ENCODE measurements around the gene FAM161A.
"Not testable (repeated sequence)": the region's sequence is repeated elsewhere in the genome, so short reads cannot be mapped to it uniquely, and the experiment has no call there.

Gene FAM161A

GRCh38 chr2:61833971-61834370, 19.9 kb downstream of the FAM161A start:
- no peak for DNase-seq

GRCh38 chr2:61832183-61832841, 21.5 kb downstream of the FAM161A start:
- DNase-seq, result no peak

DNA sequence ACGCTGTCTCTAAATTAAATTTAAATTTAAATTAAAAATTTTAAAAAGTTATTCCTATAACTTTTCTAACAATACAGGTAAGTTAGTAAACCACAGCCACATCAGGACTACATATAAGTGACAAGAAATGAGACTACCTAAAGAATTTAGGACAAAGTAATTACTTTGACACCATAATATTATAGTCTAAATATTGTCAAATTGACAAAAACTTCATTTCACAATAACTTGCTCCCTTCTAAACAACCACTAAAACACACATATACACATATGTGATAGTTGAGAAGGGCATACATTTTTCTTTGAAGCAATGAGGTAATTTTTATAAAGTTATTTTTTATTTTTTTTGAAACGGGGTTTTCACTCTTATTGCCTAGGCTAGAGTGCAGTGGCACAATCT, 31.6 kb downstream of the FAM161A start:
- no peak for DNase-seq

- DNase-seq, result no peak
Observed at GRCh38 chr2:61816480-61817355, 37.1 kb downstream of the FAM161A start.

DNA sequence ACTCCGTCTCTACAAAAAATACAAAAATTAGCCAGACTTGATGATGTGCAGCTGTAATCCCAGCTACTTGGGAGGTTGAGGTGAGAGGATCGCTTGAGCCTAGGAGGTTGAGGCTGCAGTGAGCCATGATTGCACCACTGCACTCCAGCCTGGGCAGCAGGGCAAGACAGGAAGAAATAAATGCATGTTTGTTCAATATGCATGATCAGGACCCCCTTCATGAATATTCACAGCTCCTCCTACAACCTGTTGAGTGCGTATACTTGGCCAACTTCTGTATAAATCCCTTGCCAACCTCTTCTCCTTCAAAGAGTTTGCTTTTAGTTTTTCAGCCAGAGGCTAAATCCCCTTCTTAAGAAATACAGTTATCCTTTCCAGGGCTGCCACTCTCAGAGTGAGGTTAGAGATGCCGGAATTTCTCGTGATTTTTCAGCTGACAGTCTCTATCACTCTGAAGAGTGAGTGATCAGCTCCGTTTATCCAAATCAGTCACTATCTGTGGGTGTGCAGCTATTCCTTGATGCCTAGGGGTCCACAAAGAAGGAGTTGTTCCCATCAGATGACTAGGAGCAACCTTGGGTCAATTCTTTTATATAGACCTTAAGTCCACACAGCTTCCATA, 39.2 kb downstream of the FAM161A start:
- no peak for DNase-seq

DNA sequence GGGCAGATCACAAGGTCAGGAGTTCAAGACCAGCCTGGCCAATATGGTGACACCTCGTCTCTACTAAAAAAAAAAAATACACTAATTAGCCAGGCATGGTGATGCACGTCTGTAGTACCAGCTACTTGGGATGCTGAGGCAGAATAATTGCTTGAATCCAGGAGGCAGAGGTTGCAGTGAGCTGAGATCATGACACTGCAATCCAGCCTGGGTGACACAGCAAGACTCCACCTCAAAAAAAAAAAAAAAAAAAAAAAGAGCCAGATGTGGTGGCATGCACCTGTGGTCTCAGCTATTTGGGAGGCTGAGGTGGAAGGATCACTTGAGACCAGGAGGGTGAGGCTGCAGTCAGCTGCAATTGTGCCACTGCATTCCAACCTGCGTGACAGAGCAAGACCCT, 40.5 kb downstream of the FAM161A start:
- not testable (repeated sequence) for DNase-seq

- no peak for DNase-seq
Observed at GRCh38 chr2:61811821-61812220, 42.0 kb downstream of the FAM161A start.

GRCh38 chr2:61810203-61810602, 43.7 kb downstream of the FAM161A start:
- DNase-seq, result not testable (repeated sequence)

- not testable (repeated sequence) for DNase-seq
Observed at GRCh38 chr2:61808693-61809092, 45.2 kb downstream of the FAM161A start.

DNA sequence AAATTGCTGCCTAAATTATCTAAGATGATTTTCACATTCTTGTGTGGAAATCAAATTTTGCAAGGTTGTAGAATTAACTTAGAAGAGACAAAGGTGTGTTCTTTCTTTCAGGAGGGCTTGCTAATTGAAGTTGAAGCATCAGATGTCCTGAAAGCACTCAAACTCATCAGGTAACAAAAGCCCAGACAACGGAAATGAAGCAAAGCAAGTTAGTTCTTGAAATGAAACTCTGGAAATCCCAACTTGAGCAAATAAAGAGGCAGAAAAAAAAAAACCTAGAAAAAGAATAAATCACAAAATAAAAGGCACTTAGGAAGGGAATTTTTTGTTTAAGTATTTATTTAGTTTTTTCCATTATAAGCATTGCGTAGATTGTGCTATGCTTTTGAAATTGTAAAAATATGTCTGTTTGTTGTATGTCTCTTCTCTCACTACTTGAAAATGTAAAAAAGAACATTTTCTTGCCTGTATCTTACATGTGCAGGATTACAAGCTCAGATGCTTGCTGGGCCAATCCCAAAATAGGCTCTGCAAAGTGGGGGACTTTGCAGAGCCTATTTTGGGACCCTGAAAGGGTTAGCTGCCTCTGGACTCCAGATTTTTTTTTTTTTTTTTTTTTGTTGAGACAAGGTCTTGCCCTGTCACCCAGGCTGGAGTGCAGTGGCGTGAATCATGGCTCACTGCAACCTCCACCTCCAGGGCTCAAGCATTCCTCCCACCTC, 46.7 kb downstream of the FAM161A start:
- no peak for DNase-seq

DNA sequence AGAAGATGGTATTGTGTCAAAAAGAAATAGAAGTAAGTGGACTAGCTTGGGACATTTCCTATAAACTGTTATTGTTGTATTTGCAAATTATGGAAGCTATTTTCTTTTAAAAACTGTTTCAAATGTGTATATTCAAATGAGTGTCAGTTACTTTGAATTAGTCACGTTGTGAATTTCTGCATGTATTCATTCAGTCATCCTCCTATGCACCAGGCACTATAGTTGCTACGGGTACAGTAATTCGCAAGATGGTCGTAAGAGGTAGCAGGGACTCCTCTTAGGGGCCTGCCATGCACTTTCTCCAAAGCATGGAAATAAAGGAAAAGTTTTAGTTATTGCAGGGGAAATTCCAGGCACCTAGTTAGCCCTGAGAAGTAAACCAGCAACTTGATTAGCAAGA, 51.3 kb downstream of the FAM161A start:
- no peak for DNase-seq

GRCh38 chr2:61799099-61799498, 54.8 kb downstream of the FAM161A start:
- DNase-seq, result no peak

- DNase-seq, result not testable (repeated sequence)
Observed at GRCh38 chr2:61797446-61797845, 56.4 kb downstream of the FAM161A start.

DNA sequence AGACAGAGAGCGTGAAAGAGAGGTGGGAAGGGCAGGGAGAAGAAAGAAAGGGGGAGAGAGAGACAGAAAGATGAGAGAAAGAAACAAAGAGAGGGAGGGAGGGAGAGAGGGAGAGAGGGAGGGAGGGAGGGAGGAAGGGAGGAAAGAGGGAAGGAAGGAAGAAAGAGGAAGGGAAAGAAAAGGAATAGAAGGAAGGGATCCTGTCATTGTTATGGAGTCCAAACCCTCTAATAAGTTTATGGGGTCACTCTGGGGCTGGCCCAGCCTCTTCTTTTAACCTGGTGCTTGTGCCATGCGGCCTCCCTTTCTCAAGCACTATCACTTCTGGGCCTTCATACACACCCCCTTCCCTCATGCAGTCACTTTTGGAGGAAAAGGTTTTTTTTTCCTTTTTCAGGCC, 58.5 kb downstream of the FAM161A start:
- DNase-seq, result no peak

- DNase-seq, result peak; percentile 80 to 86
Observed at GRCh38 chr2:61793389-61793836, 60.4 kb downstream of the FAM161A start.

- no peak for DNase-seq
Observed at GRCh38 chr2:61792355-61792890, 61.4 kb downstream of the FAM161A start.

- no peak for DNase-seq
Observed at GRCh38 chr2:61789807-61790602, 63.9 kb downstream of the FAM161A start.

- no peak for DNase-seq
Observed at GRCh38 chr2:61787941-61788563, 65.8 kb downstream of the FAM161A start.

- no peak for DNase-seq
Observed at GRCh38 chr2:61786876-61787275, 67.0 kb downstream of the FAM161A start.

DNA sequence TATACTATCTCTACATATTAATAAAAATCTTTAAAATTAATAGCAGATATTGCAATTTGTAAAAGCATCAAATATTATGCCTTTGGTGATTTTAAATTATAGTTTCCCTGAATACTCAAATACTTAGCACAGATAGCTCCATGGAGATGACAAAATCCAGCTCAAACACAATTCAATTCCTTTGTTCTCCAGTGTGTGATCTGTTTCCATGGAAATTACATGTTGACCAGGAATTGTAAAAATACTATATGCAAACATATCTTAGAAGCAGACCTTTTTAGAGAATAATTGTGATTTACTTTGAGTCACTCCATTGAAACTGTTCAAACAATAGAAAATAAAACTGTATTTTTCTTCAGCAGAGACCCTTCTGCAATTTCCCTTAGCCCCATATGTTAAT, 68.3 kb downstream of the FAM161A start:
- DNase-seq, result no peak

DNA sequence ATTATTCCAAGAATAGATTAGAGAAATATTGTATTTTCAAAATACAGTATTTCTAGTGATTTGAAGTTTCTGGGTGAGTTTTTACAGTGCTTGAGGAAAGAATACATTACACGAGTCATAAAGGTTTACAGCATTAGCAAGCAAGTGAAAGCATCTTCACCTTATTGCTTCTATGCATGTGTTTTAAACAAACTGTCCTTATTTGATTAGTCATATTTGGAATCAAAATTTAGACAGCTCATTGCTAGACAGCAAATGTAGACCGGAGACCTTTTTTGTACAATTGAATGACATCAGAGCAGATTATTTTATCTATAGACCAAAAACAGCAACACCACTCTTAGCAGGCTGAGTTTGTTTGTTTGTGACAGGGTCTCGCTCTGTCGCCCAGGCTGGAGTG, 69.2 kb downstream of the FAM161A start:
- DNase-seq, result no peak
